MM.1S (cell line): ENCODE data around the gene SLC6A19.
"Not testable (repeated sequence)": the region's sequence is repeated elsewhere in the genome, so short reads cannot be mapped to it uniquely, and the experiment has no call there.

Experiments
- DNase-seq: peaks from one replicate; pipeline ENCODE4 v3.0.0-alpha.2; 2015
- H2AFZ ChIP-seq: fragments of 300-600 bp; sonication (generic); 2 replicates; pipeline ENCODE4 v1.6.0; 2016; ENCODE audit warnings: antibody characterized with exemption, low read length
- H3F3A ChIP-seq: fragments of 300-600 bp; sonication (generic); 2 replicates; pipeline ENCODE4 v1.6.1; 2016; ENCODE audit warnings: mild to moderate bottlenecking, antibody characterized with exemption, low read length, moderate library complexity, mixed read lengths; ENCODE audit not compliant: insufficient read depth
- H3K27ac ChIP-seq: fragments of 300-600 bp; sonication (generic); 2 replicates; pipeline ENCODE4 v1.5.1; 2016; ENCODE audit warnings: mild to moderate bottlenecking, low read length
- H3K27me3 ChIP-seq: fragments of 300-600 bp; sonication (generic); replicated peaks from 2 replicates; pipeline ENCODE4 v1.6.0; 2016; ENCODE audit warnings: low read length; ENCODE audit not compliant: insufficient read depth
- H3K36me3 ChIP-seq: fragments of 300-600 bp; sonication (generic); replicated peaks from 2 replicates; pipeline ENCODE4 v1.6.1; 2016; ENCODE audit warnings: mild to moderate bottlenecking, low read length, mixed read lengths; ENCODE audit not compliant: insufficient read depth
- H3K4me1 ChIP-seq: fragments of 300-600 bp; sonication (generic); 2 replicates; pipeline ENCODE4 v1.6.1; 2016; ENCODE audit warnings: low read length, mixed read lengths
- H3K4me2 ChIP-seq: fragments of 300-600 bp; sonication (generic); 2 replicates; pipeline ENCODE4 v1.6.0; 2016; ENCODE audit warnings: low read depth, low read length
- H3K4me3 ChIP-seq: fragments of 300-600 bp; sonication (generic); 2 replicates; pipeline ENCODE4 v1.5.1; 2016; ENCODE audit warnings: low read length, mixed read lengths
- H3K79me2 ChIP-seq: fragments of 300-600 bp; sonication (generic); 2 replicates; pipeline ENCODE4 v1.6.1; 2016; ENCODE audit warnings: mixed run types, low read length, mixed read lengths
- H3K9ac ChIP-seq: fragments of 300-600 bp; sonication (generic); 2 replicates; pipeline ENCODE4 v1.6.1; 2016; ENCODE audit warnings: low read length, mixed read lengths
- H3K9me2 ChIP-seq: fragments of 300-600 bp; sonication (generic); replicated peaks from 2 replicates; pipeline ENCODE4 v1.6.1; 2016; ENCODE audit warnings: mild to moderate bottlenecking, low read length, mixed read lengths; ENCODE audit not compliant: insufficient read depth
- H3K9me3 ChIP-seq: fragments of 300-600 bp; sonication (generic); replicated peaks from 2 replicates; pipeline ENCODE4 v1.6.1; 2016; ENCODE audit warnings: mild to moderate bottlenecking, low read length, mixed read lengths; ENCODE audit not compliant: insufficient read depth
- H4K20me1 ChIP-seq: fragments of 300-600 bp; sonication (generic); 2 replicates; pipeline ENCODE4 v1.6.1; 2016; ENCODE audit warnings: mild to moderate bottlenecking, low read length, moderate library complexity, mixed read lengths; ENCODE audit not compliant: insufficient read depth
- CTCF ChIP-seq: fragments of 300-600 bp; sonication (generic); IDR thresholded peaks from 2 replicates; pipeline ENCODE4 v1.5.1; 2016; ENCODE audit warnings: antibody characterized with exemption, low read length, mixed read lengths
- EZH2 ChIP-seq: fragments of 300-600 bp; sonication (generic); optimal IDR thresholded peaks from 2 replicates; pipeline ENCODE3; 2017; ENCODE audit warnings: low read depth, mild to moderate bottlenecking, antibody characterized with exemption, low read length, mixed read lengths
- EZH2phosphoT487 ChIP-seq: fragments of 300-600 bp; sonication (generic); IDR thresholded peaks from 2 replicates; pipeline ENCODE4 v1.6.1; 2018; ENCODE audit warnings: antibody characterized with exemption, low read length

Gene SLC6A19

GRCh38 chr5:1265461-1266455, 64.4 kb downstream of the SLC6A19 start:
- no peak overlapping the region for H3K27ac ChIP-seq
- no peak overlapping the region for H3K4me2 ChIP-seq
- no peaks in the 10 kb centered on the region for H3K27me3 ChIP-seq
- 0 out of 2 replicates have a peak, but pooled peaks cover 4% of the 10 kb centered on the region for H3F3A ChIP-seq
- no peak for DNase-seq
- no peaks in the 10 kb centered on the region for H4K20me1 ChIP-seq
- H3K9me3 ChIP-seq: no peaks in the 10 kb centered on the region
- no peaks in the 10 kb centered on the region for H3K36me3 ChIP-seq
- no peak overlapping the region for H3K4me3 ChIP-seq
- no peak for TF ChIP-seq EZH2phosphoT487
- no peak for TF ChIP-seq EZH2
- no peaks in the 10 kb centered on the region for H3K79me2 ChIP-seq
- no peak overlapping the region for H3K9ac ChIP-seq
- H3K9me2 ChIP-seq: no peaks in the 10 kb centered on the region
- peaks cover 8% of the 10 kb centered on the region for H3K4me1 ChIP-seq
- no peak overlapping the region for H2AFZ ChIP-seq

- no peaks in the 10 kb centered on the region for H3K9me3 ChIP-seq
- no peak overlapping the region for H3K9ac ChIP-seq
- H3K36me3 ChIP-seq: no peaks in the 10 kb centered on the region
- H3K27ac ChIP-seq: no peak overlapping the region
- H3K79me2 ChIP-seq: no peaks in the 10 kb centered on the region
- no peaks in the 10 kb centered on the region for H4K20me1 ChIP-seq
- H3F3A ChIP-seq: 0 out of 2 replicates have a peak, but pooled peaks cover 4% of the 10 kb centered on the region
- TF ChIP-seq EZH2 (no peak), EZH2phosphoT487 (no peak), CTCF (no peak)
- no peaks in the 10 kb centered on the region for H3K27me3 ChIP-seq
- H3K4me3 ChIP-seq: no peak overlapping the region
- H3K9me2 ChIP-seq: no peaks in the 10 kb centered on the region
- H3K4me2 ChIP-seq: no peak overlapping the region
- peaks cover 8% of the 10 kb centered on the region for H3K4me1 ChIP-seq
- DNase-seq: no peak
- no peak overlapping the region for H2AFZ ChIP-seq
Observed at GRCh38 chr5:1266791-1267190, 65.4 kb downstream of the SLC6A19 start.

- H3K9me2 ChIP-seq, H3K27me3 ChIP-seq, H4K20me1 ChIP-seq, H3K4me2 ChIP-seq, H3K9ac ChIP-seq, H3K27ac ChIP-seq, H3K36me3 ChIP-seq, DNase-seq, H3K4me1 ChIP-seq, H3K79me2 ChIP-seq, H2AFZ ChIP-seq, H3K4me3 ChIP-seq, H3F3A ChIP-seq, H3K9me3 ChIP-seq: not testable (repeated sequence)
Observed at GRCh38 chr5:1267464-1267863, 66.1 kb downstream of the SLC6A19 start.

- no peak overlapping the region for H3K4me2 ChIP-seq
- H4K20me1 ChIP-seq: no peaks in the 10 kb centered on the region
- DNase-seq: no peak
- no peaks in the 10 kb centered on the region for H3K9me3 ChIP-seq
- no peak overlapping the region for H3K27ac ChIP-seq
- no peak overlapping the region for H2AFZ ChIP-seq
- H3K4me1 ChIP-seq: peaks cover 8% of the 10 kb centered on the region
- H3K36me3 ChIP-seq: no peaks in the 10 kb centered on the region
- H3K79me2 ChIP-seq: no peaks in the 10 kb centered on the region
- H3K27me3 ChIP-seq: no peaks in the 10 kb centered on the region
- no peak overlapping the region for H3K9ac ChIP-seq
- no peak for TF ChIP-seq CTCF
- no peak for TF ChIP-seq EZH2phosphoT487
- no peak for TF ChIP-seq EZH2
- H3K4me3 ChIP-seq: no peak overlapping the region
- H3F3A ChIP-seq: 0 out of 2 replicates have a peak, but pooled peaks cover 4% of the 10 kb centered on the region
- H3K9me2 ChIP-seq: no peaks in the 10 kb centered on the region
Observed at GRCh38 chr5:1268056-1268455, 66.7 kb downstream of the SLC6A19 start.
